Glutamatergic neuron (in vitro differentiated cells): ENCODE data around the gene ERI3. TPM values are rescaled to one million over a fixed set of nuclear protein-coding genes. Genes with fewer than 3 reads are reported as not detected.

ENCODE experiments used
- DNase-seq: peaks from one replicate; pipeline ENCODE4 v3.0.0; 2022
- H3K27ac Mint-ChIP-seq: one replicate; pipeline ENCODE4 v1.8.0; 2020; ENCODE audit warnings: mild to moderate bottlenecking, mixed read lengths, inconsistent platforms; ENCODE audit not compliant: unreplicated experiment
- H3K27me3 Mint-ChIP-seq: one replicate; pipeline ENCODE4 v1.8.0; 2020; ENCODE audit warnings: mild to moderate bottlenecking, moderate library complexity, mixed read lengths, inconsistent platforms; ENCODE audit not compliant: unreplicated experiment
- H3K36me3 Mint-ChIP-seq: one replicate; pipeline ENCODE4 v1.8.0; 2020; ENCODE audit warnings: mild to moderate bottlenecking, mixed read lengths, inconsistent platforms; ENCODE audit not compliant: unreplicated experiment
- H3K4me1 Mint-ChIP-seq: one replicate; pipeline ENCODE4 v1.8.0; 2020; ENCODE audit warnings: mild to moderate bottlenecking, low read depth, mixed read lengths, inconsistent platforms; ENCODE audit not compliant: unreplicated experiment
- H3K4me3 Mint-ChIP-seq: one replicate; pipeline ENCODE4 v1.8.0; 2020; ENCODE audit warnings: mild to moderate bottlenecking, mixed read lengths, inconsistent platforms; ENCODE audit not compliant: unreplicated experiment
- H3K9me3 Mint-ChIP-seq: one replicate; pipeline ENCODE4 v1.8.0; 2020; ENCODE audit warnings: mild to moderate bottlenecking, moderate library complexity, mixed read lengths, inconsistent platforms; ENCODE audit not compliant: unreplicated experiment
- total RNA-seq: library from RNA; stranded (reverse); fragmentation: NEBNext Ultra II Directional; extraction: Animal tissue kit (Norgen Biotek cat#: 25700); gene quantifications from one replicate; pipeline ENCODE4 v1.2.1, GENCODE V29; 2021; ENCODE audit not compliant: unreplicated experiment
- TF ChIP-seq, protein P1 (sequence below): fragments of 200-600 bp; sonication (generic); IDR thresholded peaks from one replicate; pipeline ENCODE4 v1.5.0; 2021; ENCODE audit not compliant: partially characterized antibody, unreplicated experiment

ERI3 gene
- total RNA-seq, 1 donor from 2014 or later = 37.0 TPM

DNA sequence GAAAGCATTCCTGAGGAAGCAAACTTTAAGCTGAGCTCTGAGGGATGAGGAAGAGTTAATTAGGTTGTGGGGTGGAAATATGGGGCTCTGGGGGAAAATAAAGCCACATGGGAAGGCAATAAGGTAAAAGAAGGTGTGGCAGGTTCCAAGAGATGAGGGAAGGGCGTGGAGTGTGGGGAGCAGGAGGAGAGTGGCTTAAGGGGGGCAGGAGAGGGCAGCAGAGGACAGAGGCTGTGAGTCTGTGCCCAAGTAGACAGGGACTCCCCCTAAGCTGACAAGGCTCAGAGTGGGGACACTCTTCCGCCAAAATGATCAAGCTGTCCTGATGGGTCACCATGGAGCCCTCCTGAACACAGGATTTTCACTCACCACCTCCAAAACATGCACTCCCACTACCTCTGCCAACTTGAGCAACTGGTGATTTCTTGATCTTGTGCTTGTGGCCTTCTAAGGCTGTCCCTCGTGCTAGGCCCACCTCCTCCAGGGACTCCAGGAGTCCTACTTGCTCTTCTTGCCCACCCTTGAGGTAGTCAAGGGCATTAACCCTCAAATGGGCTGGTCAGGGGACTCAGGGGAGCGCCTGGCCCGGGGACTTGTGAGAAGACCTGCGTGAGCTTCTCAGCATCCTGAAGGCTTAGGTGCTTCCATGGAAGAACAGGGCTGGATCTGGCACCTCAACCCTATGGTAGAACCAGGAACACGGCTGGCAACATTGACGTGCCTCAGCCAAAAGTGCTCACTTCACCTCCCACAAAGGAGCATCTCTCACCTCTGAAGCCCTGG lies 118.4 kb downstream of the ERI3 start:
- Mint-ChIP-seq H3K4me3 (no peak overlapping the region), H3K36me3 (no peaks in the 10 kb centered on the region), H3K9me3 (peaks cover 7% of the 10 kb centered on the region), H3K27me3 (peaks cover 8% of the 10 kb centered on the region), H3K4me1 (peaks cover 18% of the 10 kb centered on the region), H3K27ac (no peak overlapping the region)
- TF ChIP-seq, protein P1, sequence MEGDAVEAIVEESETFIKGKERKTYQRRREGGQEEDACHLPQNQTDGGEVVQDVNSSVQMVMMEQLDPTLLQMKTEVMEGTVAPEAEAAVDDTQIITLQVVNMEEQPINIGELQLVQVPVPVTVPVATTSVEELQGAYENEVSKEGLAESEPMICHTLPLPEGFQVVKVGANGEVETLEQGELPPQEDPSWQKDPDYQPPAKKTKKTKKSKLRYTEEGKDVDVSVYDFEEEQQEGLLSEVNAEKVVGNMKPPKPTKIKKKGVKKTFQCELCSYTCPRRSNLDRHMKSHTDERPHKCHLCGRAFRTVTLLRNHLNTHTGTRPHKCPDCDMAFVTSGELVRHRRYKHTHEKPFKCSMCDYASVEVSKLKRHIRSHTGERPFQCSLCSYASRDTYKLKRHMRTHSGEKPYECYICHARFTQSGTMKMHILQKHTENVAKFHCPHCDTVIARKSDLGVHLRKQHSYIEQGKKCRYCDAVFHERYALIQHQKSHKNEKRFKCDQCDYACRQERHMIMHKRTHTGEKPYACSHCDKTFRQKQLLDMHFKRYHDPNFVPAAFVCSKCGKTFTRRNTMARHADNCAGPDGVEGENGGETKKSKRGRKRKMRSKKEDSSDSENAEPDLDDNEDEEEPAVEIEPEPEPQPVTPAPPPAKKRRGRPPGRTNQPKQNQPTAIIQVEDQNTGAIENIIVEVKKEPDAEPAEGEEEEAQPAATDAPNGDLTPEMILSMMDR = no peak
- no peak for DNase-seq

DNA sequence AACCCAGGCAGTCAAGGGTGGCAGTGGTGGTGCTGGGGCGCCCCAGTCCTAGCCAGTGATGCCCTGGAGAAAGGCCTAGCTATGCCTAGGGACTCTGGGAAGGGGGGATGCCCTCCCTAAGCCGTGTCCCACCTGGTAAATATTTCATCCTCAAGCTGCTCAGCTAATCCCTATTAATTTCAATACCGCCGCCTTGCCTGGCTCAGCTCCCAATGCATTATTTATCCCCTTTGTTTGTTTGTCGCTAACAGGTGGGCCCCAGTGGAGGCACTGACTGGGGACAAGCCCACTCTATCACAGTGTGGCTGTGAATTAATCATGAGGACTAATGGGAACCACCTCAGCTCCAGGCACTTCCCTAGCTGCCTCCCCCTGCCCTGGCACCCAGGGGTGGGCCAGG lies 119.2 kb downstream of the ERI3 start:
- H3K4me1 Mint-ChIP-seq = peaks cover 10% of the 10 kb centered on the region
- H3K27ac Mint-ChIP-seq = no peak overlapping the region

GRCh38 chr1:44233593-44233992 lies 121.5 kb downstream of the ERI3 start:
- TF ChIP-seq, protein P1 = no peak
- DNase-seq = no peak

More for the DNA sequence above, 119.2 kb downstream of the ERI3 start:
- Mint-ChIP-seq H3K4me3 (no peak overlapping the region), H3K36me3 (no peaks in the 10 kb centered on the region), H3K9me3 (peaks cover 1% of the 10 kb centered on the region), H3K27me3 (peaks cover 5% of the 10 kb centered on the region)
- TF ChIP-seq, protein P1 = no peak
- DNase-seq = no peak

GRCh38 chr1:44230796-44231195 lies 124.3 kb downstream of the ERI3 start:
- no peaks in the 10 kb centered on the region for H3K9me3 Mint-ChIP-seq
- no peak for DNase-seq
- TF ChIP-seq, protein P1 = no peak
- H3K27ac Mint-ChIP-seq = no peak overlapping the region
- no peak overlapping the region for H3K4me3 Mint-ChIP-seq
- H3K27me3 Mint-ChIP-seq = peaks cover 8% of the 10 kb centered on the region
- H3K36me3 Mint-ChIP-seq = peaks cover 10% of the 10 kb centered on the region
- no peaks in the 10 kb centered on the region for H3K4me1 Mint-ChIP-seq

More at GRCh38 chr1:44233593-44233992, 121.5 kb downstream of the ERI3 start:
- Mint-ChIP-seq H3K27ac (no peak overlapping the region), H3K27me3 (peaks cover 5% of the 10 kb centered on the region), H3K4me1 (peaks cover 1% of the 10 kb centered on the region), H3K9me3 (no peaks in the 10 kb centered on the region), H3K4me3 (no peak overlapping the region), H3K36me3 (no peaks in the 10 kb centered on the region)

GRCh38 chr1:44229435-44230167 lies 125.5 kb downstream of the ERI3 start:
- peaks cover 12% of the 10 kb centered on the region for H3K36me3 Mint-ChIP-seq
- H3K27ac Mint-ChIP-seq = no peak overlapping the region
- TF ChIP-seq, protein P1 = no peak
- no peak for DNase-seq
- no peaks in the 10 kb centered on the region for H3K4me1 Mint-ChIP-seq
- H3K9me3 Mint-ChIP-seq = no peaks in the 10 kb centered on the region
- peaks cover 5% of the 10 kb centered on the region for H3K27me3 Mint-ChIP-seq
- no peak overlapping the region for H3K4me3 Mint-ChIP-seq
